Hematopoietic multipotent progenitor cell treated with erythropoietin and hydrocortisone succinate and interleukin-3 and kit ligand, for 8 days (in vitro differentiated cells): ENCODE data around the gene SLC39A6.
"Not testable (repeated sequence)": the region's sequence is repeated elsewhere in the genome, so short reads cannot be mapped to it uniquely, and the experiment has no call there.

Experiments
- DNase-seq: peaks from one replicate; pipeline ENCODE4 v3.0.0-alpha.2; 2015

Gene SLC39A6

GRCh38 chr18:36129300-36130038, at the start of gene SLC39A6, which contains the start of gene ELP2:
SLC39A6 (minus strand) TSS chr18:36129340; CDS start chr18:36127007, 2,333 bp downstream.
ELP2 (plus strand) TSS chr18:36129899; CDS start chr18:36129934, 35 bp downstream.
- peak; percentile 96 for DNase-seq

DNA sequence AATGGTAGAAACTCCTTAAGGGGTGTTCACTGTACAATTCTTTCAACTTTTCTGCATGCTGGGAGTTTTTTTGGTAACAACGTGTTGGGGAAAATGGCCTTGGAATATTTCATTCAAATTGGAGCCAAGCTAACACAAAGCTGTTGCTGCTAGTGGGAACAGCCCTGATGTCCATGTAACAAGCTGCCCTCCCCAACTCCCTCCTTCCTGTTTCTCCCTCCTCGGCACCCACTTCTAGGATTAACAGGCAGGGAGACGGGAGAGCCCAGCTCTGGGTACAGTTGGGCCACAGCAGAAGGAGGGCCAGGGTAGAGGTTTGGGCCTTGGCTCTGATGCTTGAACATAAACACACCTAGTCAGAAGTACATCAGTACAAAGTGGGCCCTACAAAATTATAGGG, 48.8 kb upstream of the SLC39A6 start:
- DNase-seq: no peak

DNA sequence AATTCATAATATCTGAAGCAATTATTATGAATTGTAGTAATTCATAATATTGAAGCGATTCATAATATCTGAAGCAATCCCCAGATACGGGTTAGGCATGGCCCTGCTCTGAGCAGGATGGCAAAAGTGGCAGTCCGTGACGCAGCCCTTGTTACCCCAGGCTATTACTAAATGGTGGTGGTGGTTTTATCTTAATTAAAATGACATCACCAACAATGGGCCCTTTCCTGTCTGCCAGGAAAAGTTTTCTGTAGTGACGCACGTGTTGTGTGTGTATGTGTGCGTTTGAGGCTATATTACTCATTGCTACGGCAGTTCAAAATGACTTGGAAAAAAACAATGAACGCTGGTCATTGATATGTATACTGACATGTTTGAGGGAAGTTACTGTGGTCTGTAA, 47.6 kb upstream of the SLC39A6 start:
- DNase-seq: no peak

GRCh38 chr18:36176177-36176584, 47.0 kb upstream of the SLC39A6 start:
- DNase-seq: no peak

GRCh38 chr18:36175481-36175880, 46.3 kb upstream of the SLC39A6 start:
- no peak for DNase-seq

GRCh38 chr18:36169938-36170337, 40.8 kb upstream of the SLC39A6 start:
- no peak for DNase-seq

- DNase-seq: not testable (repeated sequence)
Measured at GRCh38 chr18:36168296-36168695, 39.2 kb upstream of the SLC39A6 start.

DNA sequence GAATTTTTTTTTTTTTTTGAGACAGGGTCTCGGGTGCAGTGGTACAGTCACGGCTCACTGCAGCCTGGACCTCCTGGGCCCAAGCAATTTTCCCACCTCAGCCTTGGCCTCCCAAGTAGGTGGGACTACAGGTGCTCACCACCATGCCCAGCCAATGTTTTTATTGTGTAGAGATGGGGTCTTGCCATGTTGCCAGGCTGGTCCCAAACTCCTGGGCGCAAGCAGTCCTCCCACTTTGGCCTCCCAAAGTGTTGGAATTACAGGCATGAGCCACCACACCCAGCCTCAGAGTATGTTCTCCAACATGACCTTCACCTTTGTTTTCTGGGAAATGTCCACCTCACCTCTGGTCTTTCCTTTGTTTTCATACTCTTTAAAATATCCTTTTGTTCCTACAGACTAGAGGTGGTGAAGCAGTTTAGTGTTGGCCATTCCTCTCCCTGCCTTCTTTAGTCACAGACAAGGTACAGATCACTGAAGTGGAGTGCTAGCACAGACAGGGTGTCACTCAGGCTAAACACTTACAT, 38.6 kb upstream of the SLC39A6 start:
- DNase-seq: no peak

DNA sequence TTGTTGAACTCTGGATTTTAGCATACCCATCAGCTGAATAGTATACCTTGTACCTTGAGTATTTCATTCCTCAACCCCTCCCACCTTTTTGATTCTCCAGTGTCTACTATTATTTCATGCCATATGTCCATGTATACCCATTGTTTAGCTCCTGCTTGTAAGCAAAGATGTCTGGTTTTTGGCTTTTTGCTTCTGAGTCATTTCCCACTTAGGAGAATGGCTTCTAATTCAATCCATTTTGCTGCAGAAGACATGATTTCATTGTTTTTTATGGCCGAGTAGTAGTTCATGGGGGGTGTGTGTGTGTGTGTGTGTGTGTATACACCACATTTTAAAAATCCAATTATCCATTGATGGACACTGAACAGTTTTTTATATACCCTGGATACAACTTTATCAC, 33.8 kb upstream of the SLC39A6 start:
- no peak for DNase-seq

- no peak for DNase-seq
Measured at GRCh38 chr18:36160959-36161371, 31.8 kb upstream of the SLC39A6 start.

DNA sequence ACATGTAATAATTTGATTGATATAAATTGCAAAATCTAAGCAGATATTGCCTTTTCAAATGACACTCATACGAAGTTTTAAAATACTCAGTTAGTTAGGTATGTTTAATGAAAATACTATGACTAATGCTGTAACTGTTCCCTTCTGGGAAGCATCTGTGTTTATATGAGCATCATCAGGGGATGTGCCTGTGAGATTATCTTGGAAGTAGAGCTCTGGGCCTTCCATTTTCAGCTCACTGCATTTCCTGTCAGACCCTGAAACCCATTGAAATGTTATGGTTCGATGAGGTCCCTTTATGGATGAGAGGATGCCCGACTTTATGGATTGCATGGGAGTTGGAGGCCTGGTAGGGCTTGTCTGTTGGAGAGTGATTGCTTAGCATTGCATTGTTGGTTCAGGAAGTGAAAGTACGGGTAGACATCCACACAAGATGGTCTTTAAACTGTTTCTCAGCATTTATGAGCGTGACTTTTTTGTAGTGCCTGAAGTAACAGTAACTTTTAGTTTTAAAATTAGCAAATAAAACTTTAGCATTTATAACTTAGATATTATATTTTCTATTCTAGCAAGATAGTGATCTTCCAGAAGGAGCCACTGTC, 29.2 kb upstream of the SLC39A6 start:
- no peak for DNase-seq

GRCh38 chr18:36157441-36157840, 28.3 kb upstream of the SLC39A6 start:
- no peak for DNase-seq

- no peak for DNase-seq
Measured at GRCh38 chr18:36155851-36156757, 27.0 kb upstream of the SLC39A6 start.

- no peak for DNase-seq
Measured at GRCh38 chr18:36153771-36154170, 24.6 kb upstream of the SLC39A6 start.

DNA sequence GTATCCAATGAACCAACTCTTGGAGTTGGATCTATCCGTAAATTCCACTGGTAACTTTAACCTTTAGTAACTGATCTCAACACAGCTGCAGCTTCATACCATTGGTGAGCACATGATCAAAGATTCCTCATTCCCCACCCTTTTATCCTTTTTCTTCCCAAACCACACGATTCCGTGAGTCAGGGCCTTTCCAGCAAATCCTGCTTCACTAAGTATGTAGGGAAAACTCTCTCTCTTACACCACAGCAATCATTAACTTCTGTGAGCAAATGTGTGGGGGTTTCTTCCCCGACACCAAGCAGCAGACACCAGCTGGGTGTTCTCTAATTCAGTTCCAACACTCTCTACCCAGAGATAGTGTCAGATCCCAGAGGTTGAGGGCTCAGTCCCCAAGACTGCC, 24.1 kb upstream of the SLC39A6 start:
- DNase-seq: no peak

- no peak for DNase-seq
Measured at GRCh38 chr18:36152781-36153180, 23.6 kb upstream of the SLC39A6 start.

GRCh38 chr18:36149514-36150289, 20.6 kb upstream of the SLC39A6 start:
- DNase-seq: no peak

DNA sequence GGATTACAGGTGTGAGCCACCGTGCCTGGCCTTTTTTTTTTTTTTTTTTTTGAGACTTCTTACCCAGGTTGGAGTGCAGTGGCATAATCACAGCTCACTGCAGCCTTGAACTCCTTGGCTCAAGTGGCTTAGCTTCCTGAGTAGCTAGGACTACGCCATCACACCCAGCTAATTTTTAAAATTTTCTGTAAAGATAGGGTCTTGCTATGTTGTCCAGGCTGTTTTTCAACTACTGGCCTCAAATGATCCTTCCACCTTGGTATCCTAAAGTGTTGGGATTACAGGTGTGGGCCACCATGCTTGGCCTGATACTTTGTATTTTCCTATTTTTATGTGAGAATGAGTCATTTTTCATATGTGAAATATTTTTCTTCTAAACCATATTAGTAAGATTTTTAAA, 14.3 kb upstream of the SLC39A6 start:
- DNase-seq: no peak

GRCh38 chr18:36142751-36143150, 13.6 kb upstream of the SLC39A6 start:
- no peak for DNase-seq

DNA sequence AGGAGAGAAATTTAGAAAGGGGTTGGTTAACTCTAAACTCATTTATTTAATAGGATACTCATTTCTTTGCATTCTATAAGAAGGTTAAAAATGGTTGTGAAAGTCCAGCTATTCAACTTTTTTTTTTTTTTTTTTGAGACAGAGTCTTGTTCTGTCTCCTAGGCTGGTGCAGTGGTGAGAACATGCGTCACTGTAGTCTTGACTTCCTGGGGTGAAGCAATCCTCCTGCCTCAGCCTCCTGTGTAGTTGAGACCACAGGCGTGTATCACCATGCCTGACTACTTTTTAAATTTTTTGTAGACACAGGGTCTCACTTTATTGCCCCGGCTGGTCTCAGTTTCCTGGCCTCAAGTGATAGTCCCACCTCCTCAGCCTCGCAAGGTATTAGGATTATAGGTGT, 12.4 kb upstream of the SLC39A6 start:
- no peak for DNase-seq

DNA sequence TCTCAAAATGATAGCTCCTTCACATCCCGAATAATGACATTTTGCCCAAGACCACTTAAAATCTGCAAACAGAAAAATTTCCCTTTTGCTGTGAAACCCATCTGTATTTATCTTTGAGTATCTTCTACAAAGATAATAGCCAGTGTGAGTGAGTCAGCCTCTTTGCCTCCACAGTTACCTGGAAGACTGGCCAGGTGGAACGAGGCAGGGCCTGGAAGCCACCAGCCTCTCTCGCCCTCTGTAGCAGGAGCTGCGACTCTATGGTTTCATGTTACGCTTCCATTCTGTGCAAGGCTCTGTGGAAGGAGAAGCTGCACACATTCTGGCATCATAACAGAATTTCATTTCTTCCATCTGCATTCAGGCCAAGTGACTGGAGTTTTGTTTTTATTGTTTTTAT, 10.1 kb upstream of the SLC39A6 start:
- DNase-seq: no peak

GRCh38 chr18:36135264-36135663, 6.1 kb upstream of the SLC39A6 start:
- DNase-seq: no peak
